Measurements from ENCODE around the gene CTSE.
"Not testable (repeated sequence)": the region's sequence is repeated elsewhere in the genome, so short reads cannot be mapped to it uniquely, and the experiment has no call there.

CTSE gene

GRCh38 chr1:206023695-206024094 lies at the start of gene CTSE:
TSS of gene CTSE (minus strand) at chr1:206023895. CDS start at chr1:206023791, 104 bp downstream.
- no peak for DNase-seq

GRCh38 chr1:206070627-206071304 lies 47.1 kb upstream of the CTSE start:
- no peak for DNase-seq

GRCh38 chr1:206068314-206068713 lies 44.6 kb upstream of the CTSE start:
- DNase-seq: no peak

DNA sequence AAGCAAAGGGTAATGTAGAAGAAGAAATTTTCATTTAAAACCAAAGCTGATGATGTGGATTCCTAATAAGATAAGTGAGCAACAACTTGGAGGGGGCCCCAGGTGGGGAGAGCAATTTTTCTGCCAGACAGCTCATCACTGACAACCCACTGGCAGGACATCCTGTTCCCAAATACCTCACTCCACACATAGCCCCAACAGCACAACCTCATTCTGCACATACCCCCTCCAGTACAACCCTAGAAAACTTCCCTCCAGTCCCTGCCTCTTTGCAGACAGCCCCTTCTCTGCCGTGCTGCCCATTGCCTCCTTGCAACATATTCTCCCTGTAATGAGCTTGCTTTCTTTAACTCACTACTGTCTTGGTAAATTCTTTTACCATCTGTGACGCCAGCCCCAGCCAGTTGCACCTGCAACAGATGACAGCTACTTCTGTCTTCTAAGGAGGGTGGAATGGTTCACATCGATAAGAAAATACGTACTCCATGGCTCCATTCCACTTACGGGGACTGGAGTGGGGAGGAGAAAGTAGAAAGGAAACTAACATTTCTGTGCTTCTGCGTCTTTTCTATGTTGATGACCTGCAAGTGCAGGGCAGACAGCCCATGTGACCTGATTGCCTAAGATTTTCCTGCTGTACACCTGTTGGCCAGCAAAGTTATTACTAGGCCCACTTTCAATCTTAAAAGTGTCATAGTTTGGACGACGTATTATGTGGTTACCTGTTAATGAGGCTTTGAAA lies 44.0 kb upstream of the CTSE start:
- no peak for DNase-seq

GRCh38 chr1:206066479-206067171 lies 42.9 kb upstream of the CTSE start:
- peak; percentile 47 for DNase-seq

DNA sequence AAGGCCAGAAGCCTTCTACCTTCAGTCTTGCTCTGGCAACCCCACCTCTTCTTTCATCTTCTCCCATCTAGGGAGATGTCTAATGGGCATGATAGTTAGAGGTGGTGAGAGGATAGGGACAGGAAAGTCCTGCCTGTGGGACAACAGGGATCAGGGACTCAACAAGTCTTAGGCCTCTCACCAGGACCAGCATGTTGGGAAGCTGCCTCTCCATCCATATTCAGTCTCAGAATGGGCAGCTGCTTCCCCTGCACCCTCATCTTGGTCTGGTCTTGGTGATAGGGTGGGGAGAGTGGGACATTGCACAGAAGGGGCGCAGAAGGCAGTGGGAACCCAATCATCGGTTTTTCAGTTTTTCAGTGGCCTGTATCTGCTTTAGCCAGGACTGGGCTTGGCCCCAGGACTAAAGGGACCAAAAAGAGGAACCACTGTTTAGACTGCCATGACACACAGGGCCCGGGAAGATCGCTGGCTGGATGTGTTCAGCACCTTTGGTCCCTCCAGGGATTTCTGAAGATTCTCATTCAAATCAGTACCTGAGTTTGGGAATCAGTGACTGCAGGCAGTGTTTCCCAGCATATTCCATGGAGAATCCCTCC lies 42.0 kb upstream of the CTSE start:
- no peak for DNase-seq

DNA sequence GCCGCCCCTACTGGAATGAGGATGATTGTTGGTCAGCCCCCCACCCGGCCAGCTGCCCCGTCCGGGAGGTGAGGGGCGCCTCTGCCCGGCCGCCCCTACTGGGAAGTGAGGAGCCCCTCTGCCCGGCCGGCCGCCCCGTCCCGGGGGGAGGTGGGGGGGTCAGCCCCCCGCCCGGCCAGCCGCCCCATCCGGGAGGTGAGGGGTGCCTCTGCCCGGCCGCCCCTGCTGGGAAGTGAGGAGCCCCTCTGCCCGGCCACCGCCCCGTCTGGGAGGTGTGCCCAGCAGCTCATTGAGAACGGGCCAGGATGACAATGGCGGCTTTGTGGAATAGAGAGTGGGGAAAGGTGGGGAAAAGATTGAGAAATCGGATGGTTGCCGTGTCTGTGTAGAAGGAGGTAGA lies 40.8 kb upstream of the CTSE start:
- not testable (repeated sequence) for DNase-seq

DNA sequence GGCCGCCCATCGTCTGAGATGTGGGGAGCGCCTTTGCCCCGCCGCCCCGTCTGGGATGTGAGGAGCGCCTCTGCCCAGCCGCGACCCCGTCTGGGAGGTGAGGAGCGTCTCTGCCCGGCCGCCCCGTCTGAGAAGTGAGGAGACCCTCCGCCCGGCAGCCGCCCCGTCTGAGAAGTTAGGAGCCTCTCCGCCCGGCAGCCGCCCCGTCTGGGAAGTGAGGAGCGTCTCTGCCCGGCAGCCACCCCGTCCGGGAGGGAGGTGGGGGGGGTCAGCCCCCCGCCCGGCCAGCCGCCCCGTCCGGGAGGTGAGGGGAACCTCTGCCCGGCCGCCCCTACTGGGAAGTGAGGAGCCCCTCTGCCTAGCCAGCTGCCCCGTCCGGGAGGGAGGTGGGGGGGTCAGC lies 40.3 kb upstream of the CTSE start:
- DNase-seq: not testable (repeated sequence)

DNA sequence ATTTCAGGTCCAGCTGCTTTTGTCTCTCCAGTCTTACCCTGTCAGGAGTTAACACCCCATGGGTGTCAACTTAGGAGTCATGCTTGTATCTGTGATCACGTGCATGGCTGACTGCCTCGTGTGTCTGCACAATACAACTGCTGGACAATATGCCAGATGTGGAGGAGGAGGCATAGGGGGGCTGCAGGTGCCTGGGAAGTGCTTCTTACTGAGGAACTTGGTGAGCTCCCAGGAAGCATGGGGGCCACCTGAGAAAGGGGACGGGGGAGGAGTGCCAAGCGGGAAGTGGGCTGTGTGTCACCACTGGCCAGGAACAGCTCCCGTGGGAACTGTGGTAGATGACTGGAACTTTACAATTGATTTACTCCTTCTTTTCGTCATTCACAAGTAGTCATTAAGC lies 38.8 kb upstream of the CTSE start:
- DNase-seq: no peak

GRCh38 chr1:206060844-206061243 lies 37.1 kb upstream of the CTSE start:
- no peak for DNase-seq

GRCh38 chr1:206059355-206059915 lies 35.7 kb upstream of the CTSE start:
- DNase-seq: no peak

GRCh38 chr1:206058927-206059292 lies 35.2 kb upstream of the CTSE start:
- DNase-seq: no peak

GRCh38 chr1:206058289-206058926 lies 34.7 kb upstream of the CTSE start:
- DNase-seq: not testable (repeated sequence)

GRCh38 chr1:206055639-206056323 lies 32.1 kb upstream of the CTSE start:
- not testable (repeated sequence) for DNase-seq

DNA sequence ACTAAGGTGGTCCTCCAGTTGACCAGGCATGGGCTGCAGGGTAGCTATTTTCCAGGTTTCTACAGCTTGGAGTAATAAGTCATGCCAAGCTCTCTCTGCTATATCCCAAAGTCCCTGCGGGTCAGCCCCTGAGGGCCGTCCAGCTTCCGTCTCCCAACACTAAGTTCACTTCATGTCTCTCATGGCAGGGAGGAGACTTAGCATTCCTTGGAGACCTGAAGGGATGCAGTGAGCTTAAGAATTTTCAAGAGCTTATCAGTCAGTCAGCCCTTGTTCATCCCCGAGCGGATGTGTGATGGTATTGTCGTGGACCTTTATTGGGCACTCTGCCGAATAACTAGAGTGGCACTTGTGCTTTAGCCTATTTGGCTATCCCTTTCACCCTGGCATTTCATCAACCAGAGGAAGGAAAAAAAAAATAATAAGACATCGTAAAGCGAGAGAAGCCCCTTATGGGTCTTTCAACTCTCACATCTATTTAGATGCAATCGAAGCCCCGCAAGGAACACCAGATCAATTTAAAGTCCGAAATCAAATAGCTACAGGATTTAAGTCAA lies 31.5 kb upstream of the CTSE start:
- DNase-seq: not testable (repeated sequence)

- DNase-seq: not testable (repeated sequence)
These were observed 29.9 kb upstream of the CTSE start for GRCh38 chr1:206053616-206054015.

- DNase-seq: peak; percentile 78
These were observed 29.4 kb upstream of the CTSE start, which contains the start of gene RHEX for GRCh38 chr1:206052919-206053610. TSS of gene RHEX (plus strand) at chr1:206053173. CDS start at chr1:206097829, 44,656 bp downstream.

DNA sequence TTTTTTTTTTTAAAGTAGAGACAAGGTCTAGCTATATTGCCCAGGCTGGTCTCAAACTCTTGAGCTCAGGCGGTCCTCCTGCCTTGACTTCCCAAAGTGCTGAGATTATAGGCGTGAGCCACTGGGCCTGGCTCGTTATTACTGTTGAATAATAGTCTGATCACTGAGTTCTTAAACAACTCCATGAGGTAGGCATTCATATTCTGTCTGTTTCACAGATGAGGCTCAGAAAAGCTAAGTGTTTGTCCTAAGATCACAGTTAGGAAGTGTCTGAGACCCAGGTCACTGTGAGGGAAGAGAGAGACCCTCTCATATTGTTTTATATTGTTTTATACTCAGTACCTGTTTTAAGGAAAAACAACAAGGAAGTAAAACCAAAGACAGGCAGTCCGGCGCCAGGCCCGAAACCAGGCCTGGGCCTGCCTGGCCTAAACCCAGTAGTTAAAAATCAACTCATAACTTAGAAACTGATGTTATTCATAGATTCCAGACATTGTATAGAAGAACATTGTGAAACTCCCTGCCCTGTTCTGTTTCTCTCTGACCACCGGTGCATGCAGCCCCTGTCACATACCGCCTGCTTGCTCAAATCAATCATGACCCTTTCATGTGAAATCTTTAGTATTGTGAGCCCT lies 28.7 kb upstream of the CTSE start:
- DNase-seq: not testable (repeated sequence)

DNA sequence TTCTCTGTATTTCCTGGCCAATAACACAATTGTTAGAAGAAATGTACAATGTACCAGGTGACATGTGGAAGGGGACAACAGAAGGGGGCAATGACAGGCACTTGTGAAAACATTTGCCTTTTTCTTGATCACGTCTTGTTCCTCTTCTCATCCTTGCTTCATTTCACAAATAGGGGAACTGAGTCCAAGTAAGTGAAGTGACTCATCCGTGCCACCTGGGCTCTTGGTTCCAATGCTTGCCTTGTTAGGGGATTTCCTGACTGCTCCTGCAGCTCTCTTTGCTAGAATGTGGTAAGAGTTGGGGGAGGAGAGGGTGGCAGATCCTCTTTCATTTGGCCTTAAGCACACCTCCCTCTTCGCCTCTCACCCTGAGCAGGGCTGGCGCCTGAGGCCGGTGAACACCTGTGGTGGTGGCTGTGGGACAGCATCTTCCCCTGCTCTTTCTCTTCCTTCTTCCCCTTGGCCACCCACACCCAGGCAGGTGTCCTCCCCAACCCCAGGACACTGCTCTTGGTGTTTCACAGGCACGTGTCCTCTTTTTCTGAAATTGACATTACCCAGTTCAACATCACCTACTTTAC lies 27.1 kb upstream of the CTSE start:
- peak; percentile 86 for DNase-seq
